ENCODE data around the gene DMPK.
A peak's percentile ranks its signal among the peaks of the same experiment; 100 is the strongest.
"Not testable (repeated sequence)": the region's sequence is repeated elsewhere in the genome, so short reads cannot be mapped to it uniquely, and the experiment has no call there.

DMPK gene

DNA sequence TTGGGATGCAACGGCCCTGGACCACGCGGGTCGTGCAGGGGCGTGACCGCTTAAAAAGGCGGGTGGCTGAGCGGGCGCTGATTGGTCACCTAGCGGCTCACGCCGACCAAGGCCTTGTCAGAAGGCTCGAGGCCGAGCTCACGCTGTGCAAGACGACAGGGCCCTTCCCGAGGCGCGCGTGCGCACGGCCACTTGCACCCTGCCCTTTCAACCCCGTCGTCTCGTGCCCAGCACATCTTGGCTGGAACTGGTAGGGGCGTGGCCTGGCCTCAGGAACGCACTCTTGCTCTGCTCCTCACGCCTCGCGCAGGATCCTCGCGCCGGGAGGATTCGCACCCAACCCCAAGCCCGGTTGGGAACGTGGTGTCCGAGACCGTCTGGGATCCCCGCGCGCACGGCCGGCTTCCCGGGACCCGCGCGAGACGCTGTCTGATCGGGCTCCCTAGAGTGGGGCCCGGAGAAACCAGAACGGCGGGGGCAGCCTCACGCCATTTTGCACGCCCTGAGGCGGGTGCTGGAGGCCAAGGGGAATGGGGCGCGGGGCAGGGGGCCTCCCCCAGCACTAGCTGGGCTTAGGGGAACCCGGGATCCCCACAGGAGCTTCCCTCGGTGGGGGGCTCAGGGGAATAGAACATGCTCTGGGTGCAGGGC, 49.0 kb downstream of the DMPK start, which contains the start of gene MEIOSIN:
Gene MEIOSIN, plus strand, starts transcription at position 280 of the 651 bp plus-strand sequence. CDS start 1,938 bp downstream, outside the sequence.
- DNase-seq: no peak

DNA sequence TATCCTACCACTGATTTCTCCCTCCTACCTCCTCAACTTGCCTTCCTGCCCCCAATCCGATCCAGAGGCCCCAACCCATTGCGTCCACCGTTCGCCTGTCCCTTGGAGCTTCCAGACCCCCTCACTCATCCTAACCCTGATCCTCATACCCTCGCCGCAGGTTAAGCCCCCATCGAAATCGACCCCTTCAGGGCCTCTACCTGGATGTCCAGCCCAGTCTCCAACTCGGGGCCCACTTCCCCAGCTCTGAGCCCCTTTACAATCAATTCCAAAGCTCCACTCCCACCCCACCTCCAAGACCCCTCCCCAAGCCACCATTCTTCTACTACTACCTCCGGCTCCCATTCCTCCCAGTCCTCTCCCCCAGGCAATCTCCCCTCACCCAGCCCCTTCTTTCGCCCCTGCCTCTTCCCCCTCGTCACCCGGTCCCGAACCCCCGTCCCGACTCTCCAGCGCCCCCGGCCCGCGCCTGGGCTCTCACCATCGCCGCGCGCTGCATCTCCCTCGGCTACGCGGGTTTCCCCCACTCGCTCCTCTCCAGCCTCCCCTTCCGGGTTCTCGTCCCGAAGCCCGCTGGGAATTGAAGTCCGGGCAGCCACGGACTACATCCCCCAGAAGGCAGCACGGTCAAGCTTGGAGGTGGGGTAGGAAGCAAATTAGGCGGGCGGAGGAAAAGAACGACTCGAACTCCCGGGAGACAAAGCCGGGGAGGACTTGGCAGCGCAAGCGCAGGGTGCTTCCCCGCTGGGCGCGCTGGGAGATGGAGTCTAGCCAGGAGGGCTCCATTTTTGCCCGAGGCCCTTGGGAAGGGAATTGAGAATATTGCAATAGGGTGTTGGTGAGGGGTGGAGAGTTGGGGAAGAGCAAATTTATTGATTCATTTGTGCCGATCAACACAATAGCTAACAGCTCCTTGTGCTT, 51.7 kb downstream of the DMPK start, which contains the start of gene FBXO46:
Gene FBXO46, minus strand, starts transcription at position 529 of the 921 bp plus-strand sequence. CDS start 17,401 bp downstream, outside the sequence.
- peak; percentile 68 for DNase-seq

DNA sequence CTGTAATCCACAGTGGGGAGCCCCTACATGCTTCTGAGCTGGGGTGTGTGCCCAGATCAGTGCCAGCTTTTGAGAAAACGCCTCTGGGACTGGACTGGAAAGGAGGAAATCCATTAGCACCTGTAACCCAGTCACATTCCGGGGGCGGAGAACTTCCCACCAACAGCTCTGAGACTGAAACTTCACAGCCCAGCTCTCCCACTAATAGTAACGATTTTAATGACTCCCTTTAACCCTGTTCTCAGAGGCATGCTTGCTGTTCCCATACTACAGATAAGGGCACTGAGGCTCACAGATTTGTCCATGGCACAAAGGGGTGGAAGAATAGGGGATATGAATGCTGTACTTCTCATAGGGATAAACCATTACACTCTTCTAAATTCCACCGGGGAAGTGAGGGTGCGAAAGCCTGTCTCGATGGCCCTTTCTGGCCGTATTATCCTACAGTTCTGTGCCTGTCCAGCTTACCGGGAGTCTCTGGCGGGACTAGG, 52.4 kb downstream of the DMPK start:
- DNase-seq: no peak

DNA sequence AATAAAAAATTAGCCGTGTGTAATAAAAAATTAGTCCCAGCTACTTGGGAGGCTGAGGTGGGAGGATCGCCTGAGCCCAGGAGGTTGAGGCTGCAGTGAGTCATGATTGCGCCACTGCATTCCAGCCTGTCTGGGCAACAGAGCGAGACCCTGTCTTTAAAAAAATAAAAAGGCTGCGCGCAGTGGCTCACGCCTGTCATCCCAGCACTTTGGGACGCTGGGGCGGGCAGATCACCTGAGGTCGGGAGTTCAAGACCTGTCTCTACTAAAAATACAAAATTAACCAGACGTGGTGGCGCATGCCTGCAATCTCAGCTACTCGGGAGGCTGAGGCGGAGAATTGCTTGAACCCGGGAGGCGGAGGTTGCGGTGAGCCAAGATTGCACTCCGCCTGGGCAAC, 53.6 kb downstream of the DMPK start:
- DNase-seq: not testable (repeated sequence)

DNA sequence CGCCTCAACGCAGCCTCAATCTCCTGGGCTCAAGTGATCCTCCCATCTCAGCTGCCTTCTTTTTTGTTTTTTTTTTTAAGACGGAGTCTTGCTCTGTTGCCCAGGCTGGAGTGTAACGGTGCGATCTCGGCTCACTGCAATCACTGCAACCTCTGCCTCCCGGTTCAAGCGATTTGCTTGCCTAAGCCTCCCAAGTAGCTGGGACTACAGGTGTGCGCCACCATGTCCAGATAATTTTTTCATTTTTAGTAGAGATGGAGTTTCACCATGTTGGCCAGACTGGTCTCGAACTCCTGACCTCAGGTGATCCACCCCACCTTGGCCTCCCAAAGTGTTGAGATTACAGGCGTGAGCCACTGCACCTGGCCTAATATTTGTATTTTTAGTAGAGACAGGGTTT, 62.2 kb downstream of the DMPK start:
- not testable (repeated sequence) for DNase-seq
